ENCODE measurements around the gene FDX2. TPM values are rescaled to one million over a fixed set of nuclear protein-coding genes. Genes with fewer than 3 reads are reported as not detected.

FDX2 gene
- total and polyA plus RNA-seq, 2 of the 8 experiments (the other 6 are each of a cell fraction or from before 2014, with no cell fraction given) = 27.0 to 64.4 TPM

DNA sequence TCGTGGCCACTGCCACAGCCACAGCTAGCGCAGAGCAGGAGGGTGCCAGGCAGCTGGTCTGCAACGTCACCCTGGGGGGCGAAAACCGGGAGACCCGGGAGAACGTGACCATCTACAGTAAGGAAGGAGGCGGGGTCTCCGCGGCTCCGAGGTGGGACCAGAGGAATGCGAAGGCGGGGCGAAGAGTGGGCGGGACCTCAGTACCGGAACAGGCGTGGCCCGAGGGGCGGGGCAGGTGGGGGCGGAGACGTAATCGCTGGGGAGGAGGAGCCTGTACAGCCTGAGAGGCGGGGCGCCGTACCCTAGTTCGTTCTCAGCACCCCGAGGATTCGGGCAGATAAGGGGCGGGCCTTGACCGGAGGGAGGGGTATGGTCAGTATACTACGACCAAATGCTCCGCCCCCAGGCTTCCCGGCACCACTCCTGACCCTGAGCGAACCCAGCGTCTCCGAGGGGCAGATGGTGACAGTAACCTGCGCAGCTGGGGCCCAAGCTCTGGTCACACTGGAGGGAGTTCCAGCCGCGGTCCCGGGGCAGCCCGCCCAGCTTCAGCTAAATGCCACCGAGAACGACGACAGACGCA lies 23.5 kb downstream of the FDX2 start (continued):
- TF ChIP-seq RBBP5 (IDR thresholded peaks at IDR 0.05; ENCODE audit: borderline replicate concordance, low read depth, low read length) (peak; percentile 44; the same call in 1 of the 2 replicates), MAFK (IDR thresholded peaks at IDR 0.05; ENCODE audit: low read depth, low read length) (no peak), SIRT6 (IDR thresholded peaks at IDR 0.05; ENCODE audit: low read length) (no peak), KDM5A (IDR thresholded peaks at IDR 0.05; ENCODE audit: low read length) (no peak), SP1 (IDR thresholded peaks at IDR 0.05; ENCODE audit: low read depth, low read length) (peak; percentile 83; the same call in 1 of the 2 replicates), TAF1 (IDR thresholded peaks at IDR 0.05; ENCODE audit: low read depth, low read length) (no peak), RXRA (IDR thresholded peaks at IDR 0.05; ENCODE audit: insufficient read depth, low read depth, low read length) (no peak), PHF8 (conservative IDR thresholded peaks at IDR 0.05; ENCODE audit: low read depth, low read length) (no peak)
